Upper lobe of right lung (tissue), 1 donor: ENCODE measurements around the gene PDPN. TPM values are rescaled to one million over a fixed set of nuclear protein-coding genes. Genes with fewer than 3 reads are reported as not detected.

Source experiments
- ATAC-seq: fragments of 200-7000 bp; cut with Tn5 transposase; one replicate; pipeline ENCODE4 v1.9.1; 2020; ENCODE audit warnings: mild to moderate bottlenecking, moderate library complexity
- DNase-seq: peaks from one replicate; pipeline ENCODE4 v3.0.0-alpha.2; 2020
- H3K27ac ChIP-seq: fragments of 200-600 bp; one replicate; pipeline ENCODE4 v1.8.0; 2022
- H3K27me3 ChIP-seq: fragments of 200-600 bp; one replicate; pipeline ENCODE4 v1.8.0; 2022; ENCODE audit warnings: mild to moderate bottlenecking
- H3K36me3 ChIP-seq: fragments of 200-600 bp; one replicate; pipeline ENCODE4 v1.8.0; 2022
- H3K4me1 ChIP-seq: fragments of 200-600 bp; one replicate; pipeline ENCODE4 v1.8.0; 2022
- H3K4me3 ChIP-seq: fragments of 200-600 bp; one replicate; pipeline ENCODE4 v1.8.0; 2022; ENCODE audit warnings: mild to moderate bottlenecking
- H3K9me3 ChIP-seq: fragments of 200-600 bp; one replicate; pipeline ENCODE4 v1.8.0; 2022
- intact Hi-C: fragments of 100-400 bp; cut with DNase I; formaldehyde crosslinking; loops from one replicate; pipeline ENCODE4 v1.11.0; 2022
- total RNA-seq: library from RNA; stranded (reverse); fragmentation: NEBNext Ultra II Directional; extraction: Animal tissue kit (Norgen Biotek cat#: 25700); gene quantifications from one replicate; pipeline ENCODE4 v1.2.1, GENCODE V29; 2021
- TF ChIP-seq, protein P1 (sequence below): fragments of 200-600 bp; IDR thresholded peaks from one replicate; pipeline ENCODE4 v1.8.0; 2022; ENCODE audit warnings: antibody characterized with exemption
- donor health status: DM: no; HTN: yes; CAD: no; lungs with severe emphysema.

PDPN gene
- total RNA-seq, 1 donor from 2014 or later = 47.0 TPM

DNA sequence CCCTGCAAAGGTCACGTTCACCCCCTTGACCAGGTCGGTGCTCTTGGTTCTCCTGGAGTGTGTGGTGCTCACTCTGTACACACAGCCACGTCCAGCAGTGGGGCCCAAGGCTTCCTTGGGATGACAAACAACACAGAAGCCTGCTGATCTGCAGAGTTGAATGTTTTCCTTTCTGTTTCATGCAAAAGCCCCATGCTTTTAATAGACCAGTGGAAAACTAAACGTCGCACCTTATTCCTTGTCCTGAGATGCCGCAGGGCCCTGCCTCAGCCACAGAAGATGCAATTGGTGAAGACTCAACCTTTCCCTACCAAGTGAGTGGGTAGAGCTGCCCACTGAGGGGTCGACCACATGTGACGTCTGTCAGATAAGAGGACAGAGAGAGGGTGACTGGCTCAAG lies 5.8 kb upstream of the PDPN start:
- DNase-seq = peak; percentile 25
- Histone ChIP-seq H3K4me3 (no peak overlapping the region), H3K9me3 (no peaks in the 10 kb centered on the region), H3K27me3 (peaks cover 20% of the 10 kb centered on the region), H3K4me1 (no peaks in the 10 kb centered on the region), H3K36me3 (no peaks in the 10 kb centered on the region), H3K27ac (no peak overlapping the region)
- intact Hi-C loops = no loop called here
- ATAC-seq = no peak
- TF ChIP-seq, protein P1, sequence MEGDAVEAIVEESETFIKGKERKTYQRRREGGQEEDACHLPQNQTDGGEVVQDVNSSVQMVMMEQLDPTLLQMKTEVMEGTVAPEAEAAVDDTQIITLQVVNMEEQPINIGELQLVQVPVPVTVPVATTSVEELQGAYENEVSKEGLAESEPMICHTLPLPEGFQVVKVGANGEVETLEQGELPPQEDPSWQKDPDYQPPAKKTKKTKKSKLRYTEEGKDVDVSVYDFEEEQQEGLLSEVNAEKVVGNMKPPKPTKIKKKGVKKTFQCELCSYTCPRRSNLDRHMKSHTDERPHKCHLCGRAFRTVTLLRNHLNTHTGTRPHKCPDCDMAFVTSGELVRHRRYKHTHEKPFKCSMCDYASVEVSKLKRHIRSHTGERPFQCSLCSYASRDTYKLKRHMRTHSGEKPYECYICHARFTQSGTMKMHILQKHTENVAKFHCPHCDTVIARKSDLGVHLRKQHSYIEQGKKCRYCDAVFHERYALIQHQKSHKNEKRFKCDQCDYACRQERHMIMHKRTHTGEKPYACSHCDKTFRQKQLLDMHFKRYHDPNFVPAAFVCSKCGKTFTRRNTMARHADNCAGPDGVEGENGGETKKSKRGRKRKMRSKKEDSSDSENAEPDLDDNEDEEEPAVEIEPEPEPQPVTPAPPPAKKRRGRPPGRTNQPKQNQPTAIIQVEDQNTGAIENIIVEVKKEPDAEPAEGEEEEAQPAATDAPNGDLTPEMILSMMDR = no peak

DNA sequence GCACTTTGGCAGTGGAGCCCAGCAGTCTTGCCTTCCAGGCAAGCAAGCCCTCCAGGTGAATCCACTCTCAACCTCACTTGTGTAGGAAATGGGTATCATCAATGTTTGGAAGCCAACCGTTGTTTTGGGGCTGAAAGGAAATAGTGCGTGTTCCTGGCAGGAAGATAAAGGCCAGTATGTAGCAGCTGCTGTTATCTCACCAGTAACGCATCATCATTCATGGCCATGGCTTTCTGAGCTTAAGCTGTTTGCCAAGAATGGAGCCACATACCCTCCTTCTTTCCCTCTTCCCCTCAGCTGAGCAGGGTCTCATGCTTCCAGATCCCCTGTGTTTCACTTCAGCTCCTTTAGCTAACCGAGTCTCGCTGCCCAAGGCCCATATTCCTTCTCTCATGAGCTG lies 2.2 kb upstream of the PDPN start:
- ATAC-seq = no peak
- H3K27ac ChIP-seq = no peak overlapping the region
- no peak overlapping the region for H3K4me3 ChIP-seq
- peak; percentile 32 for DNase-seq
- peaks cover 41% of the 10 kb centered on the region for H3K27me3 ChIP-seq
- intact Hi-C loops = no loop called here
- no peaks in the 10 kb centered on the region for H3K9me3 ChIP-seq
- no peaks in the 10 kb centered on the region for H3K4me1 ChIP-seq
- TF ChIP-seq, protein P1 = no peak
- no peaks in the 10 kb centered on the region for H3K36me3 ChIP-seq

DNA sequence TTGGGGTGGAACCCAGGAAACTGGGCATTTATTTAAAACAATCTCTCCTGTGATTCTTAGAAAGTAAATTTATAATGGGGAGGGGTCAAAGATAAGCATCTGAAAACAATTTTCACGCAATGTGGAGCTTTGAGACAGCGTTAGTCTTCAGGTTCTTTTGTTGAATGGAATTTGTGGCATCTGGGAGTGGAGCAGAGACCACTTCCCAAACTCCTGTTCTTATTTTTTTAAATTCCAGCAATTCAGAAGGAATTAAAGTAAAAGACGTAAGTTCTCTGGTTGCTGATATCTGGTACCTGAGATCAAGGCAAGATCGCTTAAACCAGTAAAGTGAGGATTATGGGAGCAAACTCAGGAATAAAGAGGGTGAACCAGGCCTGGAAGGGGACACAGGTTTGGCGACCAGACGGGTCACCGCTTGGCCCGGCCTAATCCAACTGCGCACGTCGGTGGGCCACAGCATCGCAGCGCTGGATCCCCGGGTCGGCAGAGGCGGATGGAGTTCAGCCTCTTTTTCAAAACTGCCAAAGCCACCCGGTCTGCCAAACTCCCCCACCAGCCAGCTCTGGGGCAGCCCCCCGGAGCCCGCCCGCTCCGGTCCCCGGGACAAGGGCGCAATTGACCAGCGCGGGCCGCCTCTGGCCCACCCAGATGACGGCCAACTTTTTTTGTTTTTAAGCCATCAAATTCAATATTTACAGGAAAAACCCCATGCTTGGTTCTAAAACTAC lies 754 bp upstream of the PDPN start:
- DNase-seq = no peak
- ATAC-seq = no peak
- Histone ChIP-seq H3K27ac (peak overlapping the region; percentile 81), H3K27me3 (peaks cover 35% of the 10 kb centered on the region), H3K36me3 (no peaks in the 10 kb centered on the region), H3K4me3 (no peak overlapping the region), H3K9me3 (no peaks in the 10 kb centered on the region), H3K4me1 (no peaks in the 10 kb centered on the region)
- TF ChIP-seq, protein P1 = no peak
- intact Hi-C loops = no loop called here

DNA sequence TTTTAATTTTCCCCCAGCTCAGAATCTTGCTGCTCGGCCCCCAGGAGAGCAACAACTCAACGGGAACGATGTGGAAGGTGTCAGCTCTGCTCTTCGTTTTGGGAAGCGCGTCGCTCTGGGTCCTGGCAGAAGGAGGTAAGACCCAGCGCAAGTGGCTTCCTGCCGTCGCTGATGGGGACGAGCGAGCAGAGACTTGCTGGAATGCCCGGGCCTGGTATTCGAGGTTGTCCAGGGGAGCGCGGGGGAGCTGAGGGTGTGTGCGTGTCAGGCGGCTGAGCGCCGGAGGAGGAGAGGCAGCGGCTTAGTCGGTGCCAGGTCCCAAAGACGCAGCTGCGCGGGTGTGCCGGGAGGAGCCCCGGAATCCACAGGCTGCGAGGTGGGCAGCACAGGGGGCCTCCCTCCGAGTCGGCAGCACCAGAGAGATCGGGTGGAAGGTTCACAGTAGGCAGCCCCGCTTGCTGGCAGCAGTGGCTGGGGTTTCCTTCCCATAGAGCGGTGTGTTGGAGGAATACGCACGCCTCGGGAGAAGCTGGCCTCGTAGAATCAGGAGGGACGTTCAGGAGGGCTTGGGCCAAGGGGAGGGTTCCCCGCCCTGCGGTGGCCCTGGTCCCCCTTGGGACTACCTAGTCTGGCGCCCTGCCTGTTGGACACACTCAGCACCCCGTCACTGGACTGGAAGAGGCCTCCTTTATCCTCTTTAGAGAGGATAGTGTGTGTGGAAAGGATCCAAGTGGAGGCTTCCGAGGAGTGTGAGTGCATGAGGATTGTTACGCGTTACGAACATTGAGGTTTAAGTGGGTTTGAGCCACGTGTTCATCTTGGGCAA lies 547 bp downstream of the PDPN start:
- Histone ChIP-seq H3K4me3 (peak overlapping the region; percentile 51), H3K9me3 (no peaks in the 10 kb centered on the region), H3K27ac (peak overlapping the region; percentile 81), H3K36me3 (no peaks in the 10 kb centered on the region), H3K27me3 (peaks cover 35% of the 10 kb centered on the region), H3K4me1 (no peaks in the 10 kb centered on the region)
- TF ChIP-seq, protein P1 = no peak
- peak; percentile 74 for ATAC-seq
- intact Hi-C loops = no loop called here
- DNase-seq = peak; percentile 77

DNA sequence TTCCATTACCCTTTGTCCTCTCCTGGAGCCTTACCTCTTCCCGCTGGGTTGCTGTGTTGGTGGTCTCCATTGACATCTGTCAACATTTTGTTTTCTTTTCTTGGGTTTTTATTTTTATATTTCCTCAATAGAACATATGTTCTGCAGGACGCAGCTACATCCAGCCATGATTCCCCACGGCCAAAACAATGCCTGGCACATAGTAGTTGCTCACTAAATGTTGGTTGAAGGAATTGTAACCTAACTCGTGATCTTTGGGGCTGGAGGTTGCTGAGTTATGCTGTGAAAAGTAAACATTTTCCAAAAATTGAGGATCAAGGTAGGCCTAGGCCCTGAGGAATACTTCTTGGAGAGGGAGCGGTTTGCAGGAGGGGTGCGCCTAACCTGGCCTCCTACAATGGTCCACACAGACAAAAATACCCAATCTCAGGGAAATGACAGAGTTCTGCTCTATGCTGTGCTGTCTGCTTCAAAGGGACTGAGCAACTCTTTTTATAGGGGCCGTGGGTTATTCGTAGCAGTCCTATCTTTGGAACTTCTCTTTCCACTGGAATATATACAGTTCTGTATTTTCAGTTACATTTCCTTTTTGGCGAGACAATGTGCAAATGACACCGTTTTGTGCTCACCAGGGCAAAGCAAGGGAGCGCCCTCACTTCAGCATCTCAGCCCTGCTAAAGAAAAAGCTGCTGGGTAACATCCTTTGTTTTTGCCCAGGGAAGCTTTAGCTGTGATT lies 1.4 kb downstream of the PDPN start:
- peak overlapping the region; percentile 81 for H3K27ac ChIP-seq
- intact Hi-C loops = no loop called here
- DNase-seq = no peak
- TF ChIP-seq, protein P1 = no peak
- H3K9me3 ChIP-seq = no peaks in the 10 kb centered on the region
- H3K4me3 ChIP-seq = peak overlapping the region; percentile 51
- H3K4me1 ChIP-seq = no peaks in the 10 kb centered on the region
- no peak for ATAC-seq
- H3K36me3 ChIP-seq = no peaks in the 10 kb centered on the region
- peaks cover 35% of the 10 kb centered on the region for H3K27me3 ChIP-seq
